ENCODE results near the gene MEIS1.
"Not testable (repeated sequence)": the region's sequence is repeated elsewhere in the genome, so short reads cannot be mapped to it uniquely, and the experiment has no call there.

Gene MEIS1

GRCh38 chr2:66470199-66470598 is 35.3 kb downstream of the MEIS1 start:
- DNase-seq, result no peak

GRCh38 chr2:66472225-66472843 is 37.4 kb downstream of the MEIS1 start:
- no peak for DNase-seq

- no peak for DNase-seq
These were observed 42.4 kb downstream of the MEIS1 start for GRCh38 chr2:66477135-66477842.

- no peak for DNase-seq
These were observed 43.4 kb downstream of the MEIS1 start for GRCh38 chr2:66478299-66478698.

GRCh38 chr2:66478731-66479316 is 43.9 kb downstream of the MEIS1 start:
- no peak for DNase-seq

GRCh38 chr2:66481100-66481549 is 46.2 kb downstream of the MEIS1 start:
- DNase-seq, result no peak

GRCh38 chr2:66485252-66485651 is 50.3 kb downstream of the MEIS1 start:
- not testable (repeated sequence) for DNase-seq

GRCh38 chr2:66488946-66489345 is 54.0 kb downstream of the MEIS1 start:
- DNase-seq, result peak; percentile 20

GRCh38 chr2:66489436-66489835 is 54.5 kb downstream of the MEIS1 start:
- peak; percentile 18 for DNase-seq

GRCh38 chr2:66490588-66491001 is 55.7 kb downstream of the MEIS1 start:
- DNase-seq, result no peak

GRCh38 chr2:66494708-66495107 is 59.8 kb downstream of the MEIS1 start:
- no peak for DNase-seq

GRCh38 chr2:66495788-66496640 is 61.1 kb downstream of the MEIS1 start:
- no peak for DNase-seq

- DNase-seq, result no peak
These were observed 61.9 kb downstream of the MEIS1 start for GRCh38 chr2:66496670-66497420.

- DNase-seq, result no peak
These were observed 62.7 kb downstream of the MEIS1 start for GRCh38 chr2:66497431-66498288.

GRCh38 chr2:66498289-66498975 is 63.5 kb downstream of the MEIS1 start:
- DNase-seq, result no peak

GRCh38 chr2:66501267-66501666 is 66.3 kb downstream of the MEIS1 start:
- DNase-seq, result no peak

- DNase-seq, result no peak
These were observed 71.3 kb downstream of the MEIS1 start for GRCh38 chr2:66506265-66506664.

- no peak for DNase-seq
These were observed 72.8 kb downstream of the MEIS1 start for GRCh38 chr2:66507673-66508201.

- DNase-seq, result no peak
These were observed 73.7 kb downstream of the MEIS1 start for GRCh38 chr2:66508484-66509071.

GRCh38 chr2:66509326-66509811 is 74.4 kb downstream of the MEIS1 start:
- DNase-seq, result no peak

Measured in NCI-H1092 treated with DMSO at 0.1 percent for 48 hours (cell line).